ENCODE results near the gene RAC3. TPM values are rescaled to one million over a fixed set of nuclear protein-coding genes. Genes with fewer than 3 reads are reported as not detected.

RAC3 gene
- total RNA-seq, 1 experiment from 2014 or later, result 120 TPM

DNA sequence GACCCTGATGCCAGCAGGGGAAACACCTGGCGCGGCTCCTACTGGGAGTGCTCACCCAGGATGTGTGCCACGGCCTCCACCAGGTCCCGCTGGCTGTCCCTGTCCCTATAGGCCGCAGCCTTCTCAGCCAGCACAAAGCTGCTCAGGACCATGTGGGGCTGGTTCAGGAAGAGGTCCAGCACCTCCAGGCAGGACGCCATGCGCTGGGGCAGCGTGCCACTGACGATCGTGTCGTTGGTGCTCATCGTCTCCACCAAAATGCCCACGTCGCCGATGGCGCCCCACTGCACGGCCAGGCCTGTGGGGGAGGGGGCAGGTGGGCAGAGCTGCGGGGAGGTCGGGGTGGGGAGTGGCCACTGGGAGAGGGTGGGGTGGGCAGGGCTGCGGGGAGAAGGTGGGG is 50.1 kb downstream of the RAC3 start:
- Histone ChIP-seq H2AFZ (ENCODE audit: low read depth, low read length, poor library complexity, severe bottlenecking) (no peak overlapping the region), H3K9me2 (ENCODE audit: insufficient read depth) (no peaks in the 10 kb centered on the region), H4K20me1 (ENCODE audit: insufficient read depth) (peaks cover 9% of the 10 kb centered on the region; the same call in 1 of the 2 replicates), H3K27ac (ENCODE audit: low read depth, low read length) (no peak overlapping the region; the same call in 1 of the 2 replicates), H3K4me1 (ENCODE audit: control insufficient read depth in 1 of 2, insufficient read depth in 2 of 2, low read length in 2 of 2) (no peaks in the 10 kb centered on the region), H3K9ac (ENCODE audit: low read length) (no peak overlapping the region), H3K4me3 (replicated peaks in 1 of 2; ENCODE audit: low read depth in 1 of 2, low read length in 2 of 2) (no peak overlapping the region), H3K27me3 (ENCODE audit: insufficient read depth, low read length) (no peaks in the 10 kb centered on the region), H3K36me3 (ENCODE audit: control insufficient read depth in 1 of 2, insufficient read depth in 2 of 2, low read length in 2 of 2) (peaks cover 60 to 73% of the 10 kb centered on the region in 2 experiments), H3K4me2 (ENCODE audit: low read length) (no peak overlapping the region), H3K79me2 (ENCODE audit: insufficient read depth, low read length) (peaks cover 17% of the 10 kb centered on the region; the same call in 1 of the 2 replicates), H3K9me3 (ENCODE audit: control insufficient read depth in 1 of 2, insufficient read depth in 1 of 2, low read depth in 1 of 2, low read length in 2 of 2) (no peaks in the 10 kb centered on the region)
- ATAC-seq (no peak), DNase-seq (ENCODE audit: low read depth, low spot score) (no peak)
- no TSS peak for BruUV-seq (replicated peaks)
- no peak for TF ChIP-seq SIN3A (IDR thresholded peaks at IDR 0.05; ENCODE audit: low read depth)
- TF ChIP-seq EGR1 (IDR thresholded peaks at IDR 0.05; ENCODE audit: low read depth), result no peak
- TF ChIP-seq EZH2phosphoT487 (IDR thresholded peaks at IDR 0.05; ENCODE audit: borderline replicate concordance), result no peak
- TF ChIP-seq POLR2AphosphoS5 (IDR thresholded peaks at IDR 0.05; ENCODE audit: low read depth, low read length), result no peak
- no peak for TF ChIP-seq YY1 (IDR thresholded peaks at IDR 0.05; ENCODE audit: extremely low read depth, insufficient replicate concordance, low read depth, low read length)
- no peak for TF ChIP-seq TCF7L2 (IDR thresholded peaks at IDR 0.05; ENCODE audit: borderline replicate concordance, extremely low read depth, insufficient read depth, insufficient read length)
- no peak for TF ChIP-seq ZNF274 (IDR thresholded peaks at IDR 0.05; ENCODE audit: low read depth, low read length)
- no peak for TF ChIP-seq RAD21 (IDR thresholded peaks at IDR 0.05; ENCODE audit: low read depth)
- TF ChIP-seq ZFX (IDR thresholded peaks at IDR 0.05), result no peak; the same call in 1 of the 2 replicates
- no peak for TF ChIP-seq ZBTB33 (IDR thresholded peaks at IDR 0.05; ENCODE audit: extremely low read depth, insufficient replicate concordance, low read length)
- TF ChIP-seq SP1 (IDR thresholded peaks at IDR 0.05; ENCODE audit: low read depth), result no peak
- intact Hi-C loops (cut with micrococcal nuclease), result no loop called here
- CTCF ChIA-PET, result no interaction called here
- POLR2A ChIA-PET, result interaction anchor here (1.4 kb wide), 2 partner anchors 17 to 51 kb away, joined by 3 to 4 read pairs; partner anchors contain the start of gene FASN
- RAD21 ChIA-PET (ENCODE audit: low non-redundant PET in 1 of 2, low total read pairs in 2 of 2, uncharacterized antibody in 2 of 2, unreplicated experiment in 2 of 2), result no interaction called here
